ENCODE measurements around the gene STAT5B. TPM values are rescaled to one million over a fixed set of nuclear protein-coding genes. Genes with fewer than 3 reads are reported as not detected.
A peak's percentile ranks its signal among the peaks of the same experiment; 100 is the strongest.

STAT5B gene
- total RNA-seq, 1 donor from 2014 or later = 23.1 TPM

- Mint-ChIP-seq H3K27ac (ENCODE audit: unreplicated experiment) (no peak overlapping the region), H3K36me3 (ENCODE audit: low read depth, unreplicated experiment) (peaks cover 19% of the 10 kb centered on the region), H3K9me3 (ENCODE audit: unreplicated experiment) (no peaks in the 10 kb centered on the region), H3K4me1 (ENCODE audit: low read depth, unreplicated experiment) (peaks cover 9% of the 10 kb centered on the region), H3K4me3 (ENCODE audit: unreplicated experiment) (no peak overlapping the region), H3K27me3 (ENCODE audit: low read depth, unreplicated experiment) (no peaks in the 10 kb centered on the region)
- Histone ChIP-seq H3K27me3 (ENCODE audit: insufficient read depth, low read length) (no peaks in the 10 kb centered on the region), H4K20me1 (ENCODE audit: insufficient read depth, low read length) (peaks cover 15% of the 10 kb centered on the region), H3K4me1 (ENCODE audit: insufficient read depth, low read length) (peaks cover 6% of the 10 kb centered on the region), H2AFZ (ENCODE audit: low read depth, low read length) (no peak overlapping the region), H3K4me3 (ENCODE audit: insufficient read depth, low read depth, low read length) (no peak overlapping the region), H3K9me3 (ENCODE audit: insufficient read depth, low read depth, low read length) (no peaks in the 10 kb centered on the region), H3K4me2 (ENCODE audit: low read length) (peak overlapping the region; percentile 65), H3K9ac (ENCODE audit: low read length) (no peak overlapping the region), H3K27ac (ENCODE audit: low read depth, low read length) (no peak overlapping the region), H3K79me2 (ENCODE audit: insufficient read depth, low read length) (no peaks in the 10 kb centered on the region), H3K36me3 (ENCODE audit: insufficient read depth, low read length) (peaks cover 17% of the 10 kb centered on the region)
- DNase-seq (ENCODE audit: low read depth) = peak; percentile 54
- TF ChIP-seq, protein P1, sequence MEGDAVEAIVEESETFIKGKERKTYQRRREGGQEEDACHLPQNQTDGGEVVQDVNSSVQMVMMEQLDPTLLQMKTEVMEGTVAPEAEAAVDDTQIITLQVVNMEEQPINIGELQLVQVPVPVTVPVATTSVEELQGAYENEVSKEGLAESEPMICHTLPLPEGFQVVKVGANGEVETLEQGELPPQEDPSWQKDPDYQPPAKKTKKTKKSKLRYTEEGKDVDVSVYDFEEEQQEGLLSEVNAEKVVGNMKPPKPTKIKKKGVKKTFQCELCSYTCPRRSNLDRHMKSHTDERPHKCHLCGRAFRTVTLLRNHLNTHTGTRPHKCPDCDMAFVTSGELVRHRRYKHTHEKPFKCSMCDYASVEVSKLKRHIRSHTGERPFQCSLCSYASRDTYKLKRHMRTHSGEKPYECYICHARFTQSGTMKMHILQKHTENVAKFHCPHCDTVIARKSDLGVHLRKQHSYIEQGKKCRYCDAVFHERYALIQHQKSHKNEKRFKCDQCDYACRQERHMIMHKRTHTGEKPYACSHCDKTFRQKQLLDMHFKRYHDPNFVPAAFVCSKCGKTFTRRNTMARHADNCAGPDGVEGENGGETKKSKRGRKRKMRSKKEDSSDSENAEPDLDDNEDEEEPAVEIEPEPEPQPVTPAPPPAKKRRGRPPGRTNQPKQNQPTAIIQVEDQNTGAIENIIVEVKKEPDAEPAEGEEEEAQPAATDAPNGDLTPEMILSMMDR (IDR thresholded peaks at IDR 0.05; ENCODE audit: insufficient read depth, low read depth, low read length) = peak; percentile 21
- no peak for TF ChIP-seq EZH2 (IDR thresholded peaks at IDR 0.05; ENCODE audit: insufficient read depth, low read length)
- no peak for FAIRE-seq
Observed at GRCh38 chr17:42312285-42313130, 36.3 kb upstream of the STAT5B start.

DNA sequence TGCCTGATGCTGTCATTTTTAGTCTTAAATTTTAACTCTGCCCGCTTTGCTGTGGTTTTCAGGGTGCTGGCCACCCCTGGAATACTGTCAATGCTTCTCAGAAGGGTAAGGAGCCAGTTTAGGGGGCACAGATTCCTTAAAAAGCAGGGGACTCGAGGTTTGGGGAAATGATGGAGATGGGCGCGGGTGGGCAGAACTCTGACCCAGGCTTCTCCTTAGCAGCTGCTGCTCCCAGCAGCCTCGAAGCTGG lies 35.8 kb upstream of the STAT5B start:
- Histone ChIP-seq H3K9ac (ENCODE audit: low read length) (no peak overlapping the region), H4K20me1 (ENCODE audit: insufficient read depth, low read length) (peaks cover 10% of the 10 kb centered on the region), H3K9me3 (ENCODE audit: insufficient read depth, low read depth, low read length) (no peaks in the 10 kb centered on the region), H2AFZ (ENCODE audit: low read depth, low read length) (no peak overlapping the region), H3K4me3 (ENCODE audit: insufficient read depth, low read depth, low read length) (no peak overlapping the region), H3K79me2 (ENCODE audit: insufficient read depth, low read length) (no peaks in the 10 kb centered on the region), H3K4me1 (ENCODE audit: insufficient read depth, low read length) (peaks cover 6% of the 10 kb centered on the region), H3K27ac (ENCODE audit: low read depth, low read length) (no peak overlapping the region), H3K36me3 (ENCODE audit: insufficient read depth, low read length) (peaks cover 12% of the 10 kb centered on the region), H3K27me3 (ENCODE audit: insufficient read depth, low read length) (no peaks in the 10 kb centered on the region), H3K4me2 (ENCODE audit: low read length) (peak overlapping the region; percentile 65)
- TF ChIP-seq EZH2 (IDR thresholded peaks at IDR 0.05; ENCODE audit: insufficient read depth, low read length) = no peak
- TF ChIP-seq, protein P1 (IDR thresholded peaks at IDR 0.05; ENCODE audit: insufficient read depth, low read depth, low read length) = no peak
- FAIRE-seq (no peak), DNase-seq (ENCODE audit: low read depth) (no peak)
- Mint-ChIP-seq H3K27me3 (ENCODE audit: low read depth, unreplicated experiment) (no peaks in the 10 kb centered on the region), H3K27ac (ENCODE audit: unreplicated experiment) (no peak overlapping the region), H3K36me3 (ENCODE audit: low read depth, unreplicated experiment) (peaks cover 19% of the 10 kb centered on the region), H3K9me3 (ENCODE audit: unreplicated experiment) (no peaks in the 10 kb centered on the region), H3K4me1 (ENCODE audit: low read depth, unreplicated experiment) (peaks cover 9% of the 10 kb centered on the region), H3K4me3 (ENCODE audit: unreplicated experiment) (no peak overlapping the region)

Measured in astrocyte (in vitro differentiated cells and primary cell).